HG02840 (cell line): Measurements from ENCODE around the gene MT1A.
A peak's percentile ranks its signal among the peaks of the same experiment; 100 is the strongest.

Experiments used
- ATAC-seq: cut with Tn5 transposase; IDR thresholded peaks from one replicate; pipeline ENCODE4 v1.9.1; 2021; ENCODE audit warnings: mild to moderate bottlenecking, moderate library complexity, moderate number of reproducible peaks; ENCODE audit not compliant: unreplicated experiment, low FRiP score

MT1A gene

DNA sequence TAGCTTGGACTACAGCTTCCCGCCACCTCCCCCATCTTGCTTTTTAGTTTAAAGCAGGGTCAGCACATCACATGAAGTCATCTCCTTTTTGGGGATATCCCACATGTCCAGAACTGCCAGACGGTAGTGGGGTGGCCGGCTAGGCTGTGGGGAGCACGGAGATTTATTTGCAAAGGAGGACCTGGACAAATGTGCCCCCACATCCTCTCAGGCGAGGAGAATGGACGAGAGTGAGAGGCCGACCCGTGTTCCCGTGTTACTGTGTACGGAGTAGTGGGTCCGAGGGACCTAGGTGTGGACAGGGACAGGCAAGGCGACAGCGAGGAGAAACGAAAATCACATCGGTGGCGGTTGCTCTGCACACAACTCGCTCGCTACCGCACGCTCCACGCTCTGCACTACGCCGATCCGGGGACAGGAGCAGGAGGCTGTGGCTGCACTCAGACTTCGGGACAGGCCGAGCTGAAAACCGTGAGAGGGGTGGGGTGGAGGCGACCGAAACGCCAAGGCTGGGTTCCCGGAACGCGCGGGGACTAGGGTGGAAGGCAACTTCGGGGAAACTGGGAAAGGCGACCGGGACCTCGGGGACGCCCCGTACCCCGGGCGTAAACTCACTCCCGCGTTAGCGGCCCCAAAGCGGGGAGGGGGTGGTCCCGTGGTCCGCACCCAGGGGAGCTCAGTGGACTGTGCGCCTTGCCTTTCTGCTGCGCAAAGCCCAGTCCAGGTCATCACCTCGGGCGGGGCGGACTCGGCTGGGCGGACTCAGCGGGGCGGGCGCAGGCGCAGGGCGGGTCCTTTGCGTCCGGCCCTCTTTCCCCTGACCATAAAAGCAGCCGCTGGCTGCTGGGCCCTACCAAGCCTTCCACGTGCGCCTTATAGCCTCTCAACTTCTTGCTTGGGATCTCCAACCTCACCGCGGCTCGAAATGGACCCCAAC, at the start of gene MT1A:
TSS of gene MT1A (plus strand) at position 853 of the 937 bp plus-strand sequence. CDS start at position 926, 73 bp downstream.
- no peak for ATAC-seq

- ATAC-seq: no peak
Observed at GRCh38 chr16:56588781-56589140, 49.7 kb upstream of the MT1A start.

DNA sequence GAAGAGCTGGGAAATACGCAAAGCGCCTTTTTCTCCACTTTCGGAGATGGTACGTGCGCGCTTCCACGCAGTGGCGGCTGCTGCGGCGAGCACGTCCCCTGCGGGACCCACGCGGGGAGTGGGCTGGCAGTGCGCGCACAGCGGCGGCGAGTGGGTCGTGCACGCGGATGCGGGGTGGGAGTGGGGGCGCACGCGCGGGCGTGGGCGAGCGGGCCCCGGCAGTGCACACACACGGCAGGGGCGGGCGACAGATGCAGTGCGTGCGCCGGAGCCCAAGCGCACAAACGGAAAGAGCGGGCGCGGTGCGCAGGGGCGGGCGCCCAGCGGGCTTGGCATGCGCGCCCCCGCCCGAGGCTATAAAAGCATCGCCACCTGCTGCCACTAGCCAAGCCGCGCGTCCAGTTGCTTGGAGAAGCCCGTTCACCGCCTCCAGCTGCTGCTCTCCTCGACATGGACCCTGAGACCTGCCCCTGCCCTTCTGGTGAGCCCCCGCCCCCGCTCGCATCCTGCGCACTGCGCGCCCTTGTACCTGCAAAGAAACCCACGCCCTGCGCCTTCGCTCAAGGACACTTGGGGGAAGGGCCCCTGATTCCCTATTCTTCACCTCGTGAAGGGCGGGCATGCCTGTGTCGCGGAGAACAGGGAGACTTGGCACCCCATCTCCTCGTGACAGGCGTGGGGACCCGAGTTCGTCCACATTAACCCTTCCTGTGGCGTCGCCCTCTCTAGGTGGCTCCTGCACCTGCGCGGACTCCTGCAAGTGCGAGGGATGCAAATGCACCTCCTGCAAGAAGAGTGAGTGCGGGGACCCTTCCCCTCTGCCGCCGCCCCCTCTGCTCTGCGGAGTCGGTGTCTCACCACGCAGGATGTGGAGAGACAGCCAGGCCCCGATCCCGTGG, 49.1 kb upstream of the MT1A start, which contains the start of gene MT3:
TSS of gene MT3 (plus strand) at position 388 of the 899 bp plus-strand sequence. CDS start at position 451, 63 bp downstream.
- no peak for ATAC-seq

DNA sequence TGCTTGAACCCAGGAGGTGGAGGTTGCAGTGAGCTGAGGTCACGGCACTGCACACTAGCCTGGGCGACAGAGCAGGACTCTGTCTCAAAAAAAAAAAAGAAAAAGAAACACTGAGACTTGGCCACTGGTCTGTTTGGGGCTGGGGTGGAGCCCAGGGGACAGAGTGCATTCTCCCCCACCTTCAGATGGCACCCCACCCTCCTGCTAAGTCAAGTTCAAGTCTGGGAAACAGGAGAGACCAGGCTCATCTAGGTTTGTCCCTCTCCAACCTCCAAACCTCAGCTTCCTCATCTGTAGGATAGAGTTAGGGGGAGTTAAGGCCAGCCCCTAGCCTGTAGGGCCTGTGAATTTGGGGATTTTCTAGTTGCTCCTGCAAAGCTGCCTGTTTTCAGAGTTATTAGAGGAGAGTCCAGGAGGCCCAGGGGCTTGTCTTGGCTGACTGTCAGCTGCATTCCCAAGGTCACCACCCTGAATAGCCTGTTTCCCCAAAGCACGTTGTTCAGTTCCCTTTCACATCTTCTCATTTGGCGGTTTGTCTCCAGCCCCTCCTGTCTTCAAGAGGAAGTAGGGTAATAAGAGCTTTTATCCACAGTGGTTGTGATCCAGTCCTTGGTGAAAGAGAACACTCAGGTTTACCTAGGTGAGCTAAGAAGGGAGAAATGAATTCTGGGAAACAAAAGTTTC, 46.9 kb upstream of the MT1A start:
- ATAC-seq: no peak

DNA sequence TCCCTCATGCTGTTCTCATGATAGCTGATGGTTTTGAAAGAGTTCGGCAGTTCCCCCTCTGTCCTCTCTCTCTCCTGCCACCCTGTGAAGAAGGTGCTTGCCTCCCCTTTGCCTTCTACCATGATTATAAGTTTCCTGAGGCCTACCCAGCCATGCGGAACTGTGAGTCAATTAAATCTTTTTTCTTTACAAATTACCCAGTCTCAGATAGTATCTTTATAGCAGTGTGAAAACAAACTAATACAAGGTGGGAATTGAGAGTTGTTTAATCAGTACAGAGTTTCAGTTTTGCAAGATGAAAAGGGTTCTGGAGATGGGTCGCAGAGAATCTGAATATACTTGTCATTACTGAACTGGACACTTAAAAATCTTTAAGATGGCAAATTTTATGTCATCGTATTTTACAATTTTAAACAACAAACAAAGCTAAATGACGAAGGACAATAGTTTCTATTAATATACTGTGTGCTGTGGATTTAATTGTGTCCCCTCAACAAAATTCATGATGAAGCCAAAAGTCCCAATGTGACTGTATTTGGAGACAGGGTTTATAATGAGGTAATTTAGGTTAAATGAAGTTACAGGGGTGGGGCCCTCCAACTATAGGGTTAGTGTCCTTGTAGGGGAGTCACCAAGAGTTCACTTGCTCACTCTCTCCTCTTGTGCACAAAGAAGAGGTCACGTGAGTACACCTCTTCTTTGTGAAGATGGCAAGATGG, 44.7 kb upstream of the MT1A start:
- ATAC-seq: no peak

- no peak for ATAC-seq
Observed at GRCh38 chr16:56594292-56594619, 44.2 kb upstream of the MT1A start.

- ATAC-seq: no peak
Observed at GRCh38 chr16:56600398-56600999, 38.0 kb upstream of the MT1A start.

DNA sequence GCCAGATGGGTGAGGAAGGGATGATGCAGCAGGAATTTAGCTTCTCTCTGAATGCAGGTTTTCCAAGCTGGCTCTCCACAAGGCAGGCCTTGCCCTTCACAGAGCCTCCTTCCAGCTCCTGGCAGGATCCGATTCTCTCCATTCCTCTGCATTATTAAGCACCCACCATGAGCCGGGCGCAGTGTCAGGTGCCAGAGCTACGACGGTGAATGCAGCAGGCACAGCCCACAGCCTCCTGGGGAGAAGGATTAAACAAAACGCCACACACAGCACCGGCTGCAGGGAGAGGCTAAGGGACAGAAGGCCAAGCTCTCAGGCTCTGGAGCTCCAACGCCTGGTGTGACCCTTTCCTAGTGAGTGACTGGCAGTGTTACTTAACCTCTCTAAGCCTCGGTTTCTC, 37.1 kb upstream of the MT1A start:
- ATAC-seq: no peak

DNA sequence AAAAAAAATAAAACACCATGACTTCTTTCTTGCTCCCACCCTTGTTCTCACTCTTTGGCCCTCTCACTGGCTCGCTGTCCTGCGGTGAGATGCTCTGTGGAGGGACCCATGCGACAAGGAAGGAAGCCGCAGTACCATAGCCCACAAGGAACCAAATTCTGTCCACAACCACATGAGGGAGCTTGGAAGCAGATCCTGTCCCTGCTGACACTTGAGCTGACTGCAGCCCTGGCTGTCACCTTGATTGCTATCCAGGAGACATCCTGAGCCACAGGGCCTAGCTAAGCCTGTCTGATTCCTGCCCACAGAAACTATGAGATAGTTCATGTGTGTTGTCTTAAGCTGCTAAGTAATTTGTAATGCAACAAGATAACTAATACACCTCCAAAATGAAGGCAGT, 34.9 kb upstream of the MT1A start:
- no peak for ATAC-seq

GRCh38 chr16:56604966-56605365, 33.5 kb upstream of the MT1A start:
- ATAC-seq: no peak

GRCh38 chr16:56605475-56605874, 33.0 kb upstream of the MT1A start:
- ATAC-seq: no peak

- ATAC-seq: no peak
Observed at GRCh38 chr16:56606071-56606475, 32.4 kb upstream of the MT1A start.

DNA sequence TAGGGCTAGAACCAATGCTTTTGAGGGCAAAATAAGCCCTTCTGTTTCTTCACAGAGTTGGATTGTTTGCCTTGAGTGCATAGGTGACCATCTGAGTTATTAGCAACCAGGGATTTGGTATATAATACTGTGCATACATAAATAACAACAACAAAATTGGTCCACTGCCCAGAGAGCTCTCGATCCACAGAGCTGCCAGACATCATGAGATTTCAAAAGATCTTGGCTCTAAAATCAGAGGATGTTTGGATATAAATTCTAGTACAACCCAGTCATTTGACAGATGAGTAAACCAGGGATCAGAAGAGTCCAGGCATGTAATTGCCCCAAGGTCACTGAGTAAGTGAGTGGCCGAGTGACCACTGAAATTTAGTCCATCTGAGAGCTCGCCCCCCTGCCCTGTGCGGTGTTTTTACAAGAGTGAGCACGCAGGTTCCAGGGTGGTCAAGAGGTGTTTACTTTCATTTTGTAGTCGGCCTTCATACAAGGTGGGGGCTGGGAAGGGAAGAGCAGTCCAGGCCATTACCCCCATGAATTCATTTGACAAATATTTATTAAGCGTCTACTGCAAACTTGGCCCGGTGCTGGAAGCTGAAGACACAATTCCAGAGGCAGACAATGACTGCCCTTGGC, 31.9 kb upstream of the MT1A start:
- no peak for ATAC-seq

GRCh38 chr16:56607109-56607618, 31.3 kb upstream of the MT1A start:
- ATAC-seq: no peak

GRCh38 chr16:56607675-56608042, 30.8 kb upstream of the MT1A start:
- ATAC-seq: no peak

DNA sequence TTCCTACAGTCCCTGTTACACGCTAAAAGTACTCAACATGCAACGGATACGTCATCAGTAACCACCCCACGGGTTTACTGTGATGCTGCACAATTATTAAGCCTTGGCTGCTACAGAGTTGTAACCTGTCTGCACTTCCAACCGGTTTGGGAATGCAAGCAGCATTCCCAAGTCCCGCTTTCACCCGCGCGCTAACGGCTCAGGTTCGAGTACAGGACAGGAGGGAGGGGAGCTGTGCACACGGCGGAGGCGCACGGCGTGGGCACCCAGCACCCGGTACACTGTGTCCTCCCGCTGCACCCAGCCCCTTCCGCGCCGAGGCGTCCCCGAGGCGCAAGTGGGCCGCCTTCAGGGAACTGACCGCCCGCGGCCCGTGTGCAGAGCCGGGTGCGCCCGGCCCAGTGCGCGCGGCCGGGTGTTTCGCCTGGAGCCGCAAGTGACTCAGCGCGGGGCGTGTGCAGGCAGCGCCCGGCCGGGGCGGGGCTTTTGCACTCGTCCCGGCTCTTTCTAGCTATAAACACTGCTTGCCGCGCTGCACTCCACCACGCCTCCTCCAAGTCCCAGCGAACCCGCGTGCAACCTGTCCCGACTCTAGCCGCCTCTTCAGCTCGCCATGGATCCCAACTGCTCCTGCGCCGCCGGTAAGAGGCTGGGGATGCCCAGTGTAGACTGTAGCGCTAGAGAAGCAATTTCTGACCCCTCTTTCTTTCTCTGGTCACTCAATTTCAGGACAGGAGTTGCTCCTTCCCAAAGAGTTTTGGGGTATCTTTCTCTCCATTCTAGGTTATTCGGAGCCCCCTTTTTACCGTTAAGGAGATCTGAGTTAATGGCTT, 30.2 kb upstream of the MT1A start, which contains the start of gene MT2A:
TSS of gene MT2A (plus strand) at position 542 of the 833 bp plus-strand sequence. CDS start at position 614, 72 bp downstream.
- peak; percentile 72 for ATAC-seq

GRCh38 chr16:56608876-56609462, 29.5 kb upstream of the MT1A start:
- no peak for ATAC-seq

GRCh38 chr16:56609463-56609921, 29.0 kb upstream of the MT1A start:
- ATAC-seq: no peak
